Colonic mucosa (tissue), 4 donors: Measurements from ENCODE around the gene FMN1. TPM values are rescaled to one million over a fixed set of nuclear protein-coding genes. Genes with fewer than 3 reads are reported as not detected.

Experiments used
- DNase-seq: peaks from one replicate; pipeline ENCODE4 v3.0.0-alpha.2; 2020
- H3K27ac ChIP-seq: fragments of 200-600 bp; one replicate; pipeline ENCODE4 v1.8.0; 2021
- H3K27me3 ChIP-seq: fragments of 200-600 bp; one replicate; pipeline ENCODE4 v1.8.0; 2021
- H3K36me3 ChIP-seq: fragments of 200-600 bp; one replicate; pipeline ENCODE4 v1.8.0; 2021
- H3K4me1 ChIP-seq: fragments of 200-600 bp; one replicate; pipeline ENCODE4 v1.8.0; 2021; ENCODE audit warnings: mild to moderate bottlenecking
- H3K4me3 ChIP-seq: fragments of 200-600 bp; one replicate; pipeline ENCODE4 v1.8.0; 2021
- H3K9ac ChIP-seq, 2 donors: one replicate each; pipeline ENCODE4 v1.7.0; 2013; ENCODE audit warnings: control low read depth in 2 of 2, low read depth in 2 of 2, low read length in 2 of 2
- H3K9me3 ChIP-seq: fragments of 200-600 bp; one replicate; pipeline ENCODE4 v1.8.0; 2021
- CTCF ChIP-seq: fragments of 200-600 bp; IDR thresholded peaks from one replicate; pipeline ENCODE4 v1.8.0; 2022; ENCODE audit warnings: antibody characterized with exemption, mild to moderate bottlenecking
- intact Hi-C: fragments of 100-400 bp; cut with DNase I; formaldehyde crosslinking; loops from one replicate; pipeline ENCODE4 v1.14.1; 2022
- total RNA-seq, 2 donors: library from RNA; stranded (reverse); fragmentation: NEBNext Ultra II Directional in 1 of 2; extraction: Animal tissue kit (Norgen Biotek cat#: 25700) in 1 of 2; gene quantifications; one replicate each; pipeline ENCODE4 v1.2.1, GENCODE V29; 2021
- donor health status: healthy.
- donor health status: DM: no; HTN: no; CAD: no.
- donor health status: DM: no; HTN: no; CAD: no.

The FMN1 gene
- total RNA-seq, 2 donors from 2014 or later = 23.5 to 32.0 TPM

GRCh38 chr15:32946210-32946609 lies 248.3 kb downstream of the FMN1 start:
- Histone ChIP-seq H3K36me3 (no peaks in the 10 kb centered on the region), H3K27me3 (no peaks in the 10 kb centered on the region), H3K9ac (no peak overlapping the region), H3K9me3 (no peaks in the 10 kb centered on the region), H3K27ac (no peak overlapping the region), H3K4me1 (no peaks in the 10 kb centered on the region), H3K4me3 (no peak overlapping the region)
- intact Hi-C loops = no loop called here
- TF ChIP-seq CTCF = no peak
- no peak for DNase-seq

DNA sequence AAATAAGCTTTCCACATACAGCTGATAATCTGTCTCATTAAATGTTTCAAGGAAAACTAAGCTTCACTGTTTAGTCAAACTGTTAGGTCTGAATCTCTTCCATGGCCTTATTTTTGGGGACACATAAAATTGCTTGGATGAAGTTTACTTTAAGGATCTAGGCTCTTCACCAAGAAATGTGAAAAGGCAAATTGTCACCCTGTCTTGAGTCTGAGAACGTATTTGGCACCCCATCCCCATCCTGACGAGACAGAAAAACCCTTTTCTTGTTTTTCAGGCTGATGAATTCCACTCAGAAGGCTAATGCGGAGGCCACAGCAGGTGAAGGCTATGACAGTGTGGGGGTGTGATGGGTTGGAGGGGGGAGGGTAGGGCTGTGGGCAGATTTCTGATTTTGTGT lies 250.1 kb downstream of the FMN1 start:
- DNase-seq = no peak
- no peak overlapping the region for H3K9ac ChIP-seq
- no peaks in the 10 kb centered on the region for H3K27me3 ChIP-seq
- intact Hi-C loops = no loop called here
- TF ChIP-seq CTCF = no peak
- H3K36me3 ChIP-seq = no peaks in the 10 kb centered on the region
- no peak overlapping the region for H3K27ac ChIP-seq
- H3K4me1 ChIP-seq = no peaks in the 10 kb centered on the region
- no peak overlapping the region for H3K4me3 ChIP-seq
- no peaks in the 10 kb centered on the region for H3K9me3 ChIP-seq

DNA sequence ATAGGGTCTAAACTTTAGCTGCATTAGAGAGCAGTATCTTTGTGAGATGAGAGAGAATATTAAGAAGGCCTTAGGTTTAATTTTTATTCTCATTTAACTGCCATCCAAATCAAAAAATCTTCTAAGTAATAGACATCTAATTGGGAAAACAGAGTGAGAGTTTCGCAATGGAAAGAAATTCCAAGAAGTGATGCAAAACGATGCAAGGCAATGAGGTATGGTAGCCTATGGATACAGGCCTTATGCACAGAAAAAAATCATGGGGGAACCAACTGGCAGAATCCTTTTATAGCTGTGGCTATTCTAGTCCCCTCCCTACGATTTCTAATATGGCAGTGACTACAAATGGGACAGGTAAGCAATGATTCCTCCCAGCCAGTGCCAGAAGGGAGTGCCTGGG lies 250.8 kb downstream of the FMN1 start:
- no peaks in the 10 kb centered on the region for H3K9me3 ChIP-seq
- H3K27me3 ChIP-seq = no peaks in the 10 kb centered on the region
- intact Hi-C loops = no loop called here
- H3K9ac ChIP-seq = no peak overlapping the region
- DNase-seq = no peak
- H3K27ac ChIP-seq = no peak overlapping the region
- no peaks in the 10 kb centered on the region for H3K4me1 ChIP-seq
- no peak overlapping the region for H3K4me3 ChIP-seq
- TF ChIP-seq CTCF = no peak
- H3K36me3 ChIP-seq = no peaks in the 10 kb centered on the region

GRCh38 chr15:32942401-32942841 lies 252.1 kb downstream of the FMN1 start:
- no peaks in the 10 kb centered on the region for H3K36me3 ChIP-seq
- no peaks in the 10 kb centered on the region for H3K27me3 ChIP-seq
- H3K4me3 ChIP-seq = no peak overlapping the region
- no peak for TF ChIP-seq CTCF
- no peak overlapping the region for H3K27ac ChIP-seq
- intact Hi-C loops = no loop called here
- H3K4me1 ChIP-seq = no peaks in the 10 kb centered on the region
- no peak overlapping the region for H3K9ac ChIP-seq
- DNase-seq = no peak
- H3K9me3 ChIP-seq = no peaks in the 10 kb centered on the region

DNA sequence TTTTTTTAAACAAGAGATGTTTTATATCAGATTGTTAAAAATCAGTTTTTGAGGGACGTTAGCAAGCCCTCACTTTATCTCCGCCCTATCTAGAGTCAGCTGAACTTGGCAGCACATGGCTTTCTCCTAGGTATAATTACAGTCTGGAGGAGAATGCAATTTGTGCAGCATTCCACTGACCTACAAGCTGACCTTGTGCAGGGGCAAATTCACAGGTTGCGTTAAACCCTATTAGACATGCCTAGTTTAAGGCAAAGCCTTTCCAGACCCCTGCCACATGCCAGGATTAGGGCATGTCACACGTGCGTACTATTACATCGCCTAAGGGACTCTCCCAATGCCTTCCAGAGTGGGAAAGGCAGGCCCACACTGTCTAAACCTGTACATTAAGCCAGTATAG lies 252.7 kb downstream of the FMN1 start:
- Histone ChIP-seq H3K9ac (no peak overlapping the region), H3K27ac (no peak overlapping the region), H3K36me3 (no peaks in the 10 kb centered on the region), H3K4me1 (no peaks in the 10 kb centered on the region), H3K27me3 (no peaks in the 10 kb centered on the region), H3K4me3 (no peak overlapping the region), H3K9me3 (no peaks in the 10 kb centered on the region)
- intact Hi-C loops = no loop called here
- no peak for DNase-seq
- TF ChIP-seq CTCF = no peak

GRCh38 chr15:32936976-32937375 lies 257.5 kb downstream of the FMN1 start:
- no peak overlapping the region for H3K9ac ChIP-seq
- no peaks in the 10 kb centered on the region for H3K36me3 ChIP-seq
- no peak overlapping the region for H3K4me3 ChIP-seq
- no peaks in the 10 kb centered on the region for H3K9me3 ChIP-seq
- no peaks in the 10 kb centered on the region for H3K4me1 ChIP-seq
- no peaks in the 10 kb centered on the region for H3K27me3 ChIP-seq
- TF ChIP-seq CTCF = no peak
- intact Hi-C loops = no loop called here
- H3K27ac ChIP-seq = no peak overlapping the region
- no peak for DNase-seq
